GM21447 (cell line): ENCODE data around the gene SHISAL1.
"Not testable (repeated sequence)": the region's sequence is repeated elsewhere in the genome, so short reads cannot be mapped to it uniquely, and the experiment has no call there.

Source experiments
- ATAC-seq: cut with Tn5 transposase; IDR thresholded peaks from one replicate; pipeline ENCODE4 v1.9.1; 2021; ENCODE audit not compliant: unreplicated experiment

The SHISAL1 gene

DNA sequence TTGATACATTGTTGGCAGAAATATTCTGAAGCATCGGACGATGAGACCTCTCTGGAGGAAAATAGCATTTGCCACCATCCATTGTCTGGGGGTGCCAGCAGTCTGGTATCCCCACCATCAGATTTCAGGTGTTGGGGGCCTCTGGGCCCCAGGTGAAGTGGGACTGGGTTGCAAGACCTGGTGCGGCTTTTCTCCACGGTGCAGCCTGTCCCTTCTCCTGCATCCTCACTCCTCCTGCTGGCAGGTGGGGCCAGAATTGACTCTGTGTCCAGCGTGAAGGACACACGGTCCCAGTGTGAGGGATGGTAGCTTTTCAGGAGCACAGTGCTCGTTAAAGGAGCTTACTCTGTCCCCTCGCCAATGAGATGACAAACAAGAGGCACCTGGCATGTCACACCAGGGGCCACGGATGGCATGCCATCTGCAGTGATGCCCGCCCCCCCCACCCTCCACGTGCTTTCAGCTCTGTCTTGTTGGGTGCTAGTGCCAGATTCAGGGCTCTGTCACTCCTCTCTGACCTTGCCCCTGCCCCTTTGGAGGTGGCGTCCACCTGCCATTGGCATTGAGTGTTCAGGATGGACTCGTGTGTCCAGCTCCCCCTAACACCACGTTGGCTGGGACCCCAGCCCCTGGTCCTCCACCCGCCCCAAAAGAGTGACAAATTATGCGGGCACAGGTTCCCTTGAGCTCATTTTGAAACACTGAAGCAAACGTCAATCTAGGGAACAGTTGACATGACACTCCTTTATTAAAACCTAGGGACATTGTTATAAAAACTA lies 69.6 kb downstream of the SHISAL1 start:
- ATAC-seq: no peak

DNA sequence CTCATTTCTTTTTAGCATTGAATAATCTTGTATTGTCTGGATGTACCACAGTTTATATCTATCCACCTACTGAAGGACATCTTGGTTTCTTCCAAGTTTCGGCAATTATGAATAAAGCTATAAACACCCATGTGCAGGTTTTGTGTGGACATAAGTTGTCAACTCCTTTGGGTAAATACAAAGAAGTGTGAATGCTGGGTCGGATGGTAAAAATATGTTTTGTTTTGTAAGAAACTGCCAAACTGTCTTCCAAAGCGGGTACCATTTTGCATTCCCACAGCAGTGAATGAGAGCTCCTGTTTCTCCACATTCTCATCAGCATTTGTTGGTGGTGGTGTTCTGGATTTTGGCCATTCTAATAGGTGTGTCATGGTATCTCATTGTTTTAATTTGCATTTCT lies 71.6 kb downstream of the SHISAL1 start:
- not testable (repeated sequence) for ATAC-seq

DNA sequence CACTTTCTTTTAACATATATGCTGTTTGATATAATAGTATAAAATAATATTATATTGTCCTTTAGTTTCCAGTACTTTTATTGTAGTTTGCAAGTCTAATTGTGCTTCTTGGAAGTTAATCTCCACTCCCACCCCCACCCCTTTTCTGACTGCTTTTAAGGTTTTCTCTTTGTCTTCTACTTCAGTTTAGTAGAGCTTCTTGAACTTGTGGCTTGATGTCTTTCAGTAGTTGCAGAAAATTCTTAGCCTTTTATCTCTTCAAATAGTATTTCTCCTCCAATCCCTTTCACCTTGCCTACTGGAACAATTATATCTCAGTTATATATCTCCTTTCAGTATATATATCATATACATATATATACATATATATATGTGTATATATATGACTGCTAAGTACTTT lies 75.5 kb downstream of the SHISAL1 start:
- ATAC-seq: no peak

DNA sequence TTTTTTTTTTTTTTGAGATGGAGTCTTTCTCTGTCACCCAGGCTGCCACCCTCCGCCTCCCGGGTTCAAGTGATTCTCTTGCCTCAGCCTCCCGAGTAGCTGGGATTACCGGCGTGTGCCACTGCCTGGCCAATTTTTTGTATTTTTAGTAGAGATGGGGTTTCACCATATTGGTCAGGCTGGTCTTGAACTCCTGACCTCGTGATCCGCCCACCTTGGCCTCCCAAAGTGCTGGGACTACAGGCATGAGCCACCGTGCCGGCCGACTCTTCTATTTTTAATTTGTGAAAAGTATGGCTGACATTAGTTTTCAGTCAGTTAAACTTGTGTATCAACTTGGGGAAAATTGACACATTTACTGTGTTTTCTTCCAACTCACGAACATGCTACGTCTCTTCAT lies 78.4 kb downstream of the SHISAL1 start:
- not testable (repeated sequence) for ATAC-seq

DNA sequence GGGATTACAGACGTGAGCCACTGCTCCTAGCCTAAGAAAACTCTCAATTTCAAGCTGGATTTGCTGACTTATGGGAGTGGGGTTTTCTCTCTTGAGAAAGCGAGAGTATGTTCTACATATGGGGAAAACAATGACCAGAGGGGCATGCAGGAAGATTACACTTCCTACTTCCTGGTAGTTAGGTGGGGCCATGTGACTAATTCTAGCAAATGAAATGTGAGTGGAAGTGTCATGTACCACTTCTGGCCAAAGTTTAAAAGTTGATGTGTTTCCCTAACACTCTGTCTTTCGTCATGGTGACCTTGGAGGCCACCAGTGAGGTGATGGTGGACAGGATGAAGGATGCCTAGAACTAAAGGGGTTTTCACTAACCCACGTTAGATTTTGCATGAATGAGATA lies 81.5 kb downstream of the SHISAL1 start:
- ATAC-seq: no peak

DNA sequence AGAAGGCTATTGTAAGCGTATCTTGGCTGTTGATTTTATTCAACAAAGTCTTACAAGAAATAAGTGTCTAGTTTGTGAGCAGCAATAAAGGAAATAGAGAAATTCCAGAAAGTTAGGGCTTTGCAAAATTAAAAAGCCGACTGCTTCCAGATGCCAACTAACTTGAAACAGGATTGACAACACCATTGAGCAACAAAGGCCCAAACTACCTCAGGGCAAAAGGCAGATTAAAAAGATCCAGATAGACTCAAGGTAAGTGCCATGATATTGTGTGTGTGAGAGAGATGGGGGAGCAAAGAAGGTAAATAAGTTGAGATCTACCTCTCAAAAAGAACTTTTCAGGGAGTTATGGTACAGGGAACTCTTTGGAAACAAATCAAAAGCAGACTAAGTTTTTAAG lies 82.9 kb downstream of the SHISAL1 start:
- ATAC-seq: no peak

DNA sequence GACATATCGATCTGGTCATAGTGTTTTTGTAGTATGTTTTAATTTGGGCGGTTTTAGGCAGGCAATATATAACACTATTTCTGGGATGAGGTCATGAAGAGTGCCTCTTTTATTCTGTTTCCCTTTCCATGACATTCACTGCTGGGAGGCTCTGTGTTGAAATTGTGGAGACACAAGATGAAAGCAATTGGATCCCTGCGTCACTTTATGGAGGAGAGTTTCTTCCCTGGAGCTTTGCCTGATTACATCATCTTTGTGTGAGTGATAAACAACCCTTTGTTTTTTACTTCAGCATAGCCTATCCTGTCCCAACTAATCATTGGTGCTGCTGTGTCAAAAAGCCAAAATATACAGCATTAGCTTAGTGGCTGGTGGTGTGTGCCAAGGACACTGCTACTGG lies 83.4 kb downstream of the SHISAL1 start:
- no peak for ATAC-seq

DNA sequence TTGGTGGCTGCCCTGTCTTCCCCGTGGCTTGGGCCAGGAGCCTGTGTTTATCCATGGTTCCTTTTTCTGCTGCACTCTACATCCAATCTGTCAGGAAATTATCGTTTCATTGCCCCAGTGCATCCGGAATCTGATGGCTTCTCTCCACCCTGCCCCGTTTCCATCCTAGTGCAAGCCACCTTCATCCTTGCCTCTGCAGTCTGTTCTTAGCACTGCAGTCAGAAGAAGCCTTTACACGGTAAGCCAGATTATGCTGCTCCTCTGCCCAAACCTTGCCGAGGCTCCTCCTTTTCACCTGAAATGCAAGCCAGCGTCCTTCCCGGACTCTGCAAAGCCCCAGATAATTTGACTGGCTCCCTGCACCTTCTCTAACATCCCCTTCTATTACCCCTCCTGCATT lies 86.9 kb downstream of the SHISAL1 start:
- ATAC-seq: no peak

DNA sequence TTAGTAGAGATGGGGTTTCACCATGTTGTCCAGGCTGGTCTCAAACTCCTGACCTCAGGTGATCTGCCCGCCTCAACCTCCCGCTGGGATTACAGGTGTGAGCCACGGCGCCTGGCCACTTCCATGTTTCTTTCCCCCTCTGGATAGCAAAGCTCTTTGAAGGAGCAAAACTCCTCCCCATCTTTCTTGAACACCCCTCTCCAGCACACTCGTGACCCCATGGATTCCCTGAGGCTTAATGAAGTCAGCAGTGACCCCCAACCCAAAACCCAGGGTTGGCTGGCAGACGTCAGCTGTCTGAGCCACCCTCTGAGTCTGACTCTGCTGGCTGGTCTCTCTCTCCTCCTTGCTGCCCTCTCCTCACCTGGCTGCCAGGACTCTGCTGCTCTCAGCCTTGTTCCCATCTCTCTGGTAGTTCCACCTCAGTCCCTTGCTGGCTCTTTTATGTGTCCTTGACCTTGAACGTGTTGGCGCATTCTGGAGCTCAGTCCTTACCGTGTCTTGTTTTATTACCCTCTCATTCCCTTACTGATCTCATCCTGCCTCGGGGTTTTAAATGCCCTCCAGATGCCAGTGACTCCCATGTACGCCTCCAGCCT lies 87.6 kb downstream of the SHISAL1 start:
- no peak for ATAC-seq

DNA sequence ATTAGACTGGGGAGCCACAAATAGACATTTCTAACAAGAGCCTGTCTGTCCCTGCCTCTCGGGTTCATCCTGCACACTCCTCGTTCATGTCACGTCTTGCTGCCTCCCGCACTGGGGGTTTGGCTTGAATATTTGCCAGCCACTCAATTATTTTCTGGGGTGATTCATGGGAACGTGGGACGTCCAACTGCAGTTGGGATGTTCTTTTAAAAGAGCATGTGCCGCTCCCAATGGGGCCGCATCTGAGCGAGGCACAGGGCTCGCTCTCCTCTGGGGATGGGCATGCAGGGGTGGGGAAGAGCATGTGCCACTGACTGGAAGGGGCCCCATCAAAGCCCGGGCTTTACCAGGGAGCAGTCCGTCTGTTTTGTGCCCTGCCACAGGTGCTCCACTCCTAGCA lies 88.6 kb downstream of the SHISAL1 start:
- no peak for ATAC-seq

DNA sequence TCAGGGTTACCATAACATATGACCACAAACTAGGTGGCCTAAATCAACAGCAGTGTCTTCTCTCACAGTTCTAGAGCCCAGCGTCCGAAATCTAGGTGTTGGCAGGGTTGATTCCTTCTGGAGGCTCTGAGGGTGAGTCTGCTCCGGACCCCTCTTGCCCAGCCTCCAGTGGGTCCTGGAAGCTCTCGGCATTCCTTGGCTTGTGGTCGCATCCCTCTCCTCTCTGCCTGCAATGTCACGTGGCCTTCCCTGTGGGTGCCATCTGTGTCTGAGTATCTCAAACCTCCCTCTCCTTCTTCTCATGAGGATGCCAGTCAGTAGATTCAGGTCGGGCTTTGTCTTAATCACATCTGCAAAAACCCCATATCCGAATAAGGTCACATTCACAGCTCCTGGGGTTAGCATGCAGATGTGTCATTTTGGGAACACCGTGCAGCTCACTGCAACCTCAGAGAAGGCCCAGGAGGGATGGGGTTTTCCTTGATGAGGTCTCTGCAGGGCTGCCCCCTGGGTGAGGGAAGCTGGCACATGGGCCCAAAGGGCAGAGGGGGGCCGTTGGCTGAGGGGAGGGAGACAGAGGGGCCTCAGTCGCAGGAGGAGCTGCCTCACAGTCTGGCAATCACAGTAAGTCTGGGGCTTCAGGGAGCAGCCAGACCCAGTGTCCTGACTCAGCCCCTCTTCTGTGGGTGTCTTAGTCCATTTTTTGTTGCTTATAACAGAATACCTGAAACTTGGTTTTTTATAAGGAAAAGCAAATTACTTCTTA lies 90.9 kb downstream of the SHISAL1 start:
- ATAC-seq: no peak

DNA sequence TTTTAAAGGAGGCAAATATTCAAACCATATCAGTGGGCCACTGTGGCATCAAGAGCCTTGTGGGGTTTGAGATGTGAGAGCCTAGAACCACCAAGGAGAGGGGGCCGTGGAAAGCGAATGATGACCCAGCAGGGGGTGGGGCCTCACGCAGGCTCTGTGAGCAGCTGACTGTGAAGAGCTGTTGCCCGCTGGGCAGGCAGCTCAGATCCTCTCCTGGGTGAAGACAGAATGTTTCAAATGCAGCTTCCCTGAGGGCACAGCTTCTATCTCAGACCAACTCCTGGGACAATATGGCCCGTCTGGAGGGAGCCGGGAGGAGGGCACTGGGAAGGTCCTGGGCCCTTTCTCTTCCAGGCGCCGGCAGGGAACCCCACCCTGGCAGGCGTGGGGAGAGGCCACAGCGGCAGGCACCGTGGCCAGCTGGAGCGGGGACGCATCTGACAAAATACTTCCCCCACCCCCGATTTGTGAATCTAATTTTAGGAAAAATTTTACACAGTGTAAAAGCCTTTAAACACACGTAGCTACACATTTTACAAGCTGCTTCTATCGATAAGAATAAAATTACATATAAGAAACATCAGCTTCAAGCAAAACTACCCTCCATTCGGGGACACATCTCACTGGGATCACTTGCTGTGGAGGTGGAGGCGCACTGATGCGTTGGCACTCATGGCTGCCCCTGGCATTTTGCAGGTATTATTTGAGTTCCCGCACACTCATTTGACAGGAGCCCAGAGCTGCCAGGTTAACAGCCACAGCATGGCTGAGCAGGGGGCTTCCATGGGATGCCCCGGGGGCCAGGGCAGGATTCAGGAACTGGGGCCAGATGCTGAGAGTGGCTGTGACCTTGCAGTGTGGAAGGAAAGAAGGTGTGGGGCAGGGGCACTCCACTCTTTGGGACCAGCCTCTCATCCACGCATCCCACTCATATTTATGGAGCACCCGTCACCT lies 91.7 kb downstream of the SHISAL1 start:
- no peak for ATAC-seq

DNA sequence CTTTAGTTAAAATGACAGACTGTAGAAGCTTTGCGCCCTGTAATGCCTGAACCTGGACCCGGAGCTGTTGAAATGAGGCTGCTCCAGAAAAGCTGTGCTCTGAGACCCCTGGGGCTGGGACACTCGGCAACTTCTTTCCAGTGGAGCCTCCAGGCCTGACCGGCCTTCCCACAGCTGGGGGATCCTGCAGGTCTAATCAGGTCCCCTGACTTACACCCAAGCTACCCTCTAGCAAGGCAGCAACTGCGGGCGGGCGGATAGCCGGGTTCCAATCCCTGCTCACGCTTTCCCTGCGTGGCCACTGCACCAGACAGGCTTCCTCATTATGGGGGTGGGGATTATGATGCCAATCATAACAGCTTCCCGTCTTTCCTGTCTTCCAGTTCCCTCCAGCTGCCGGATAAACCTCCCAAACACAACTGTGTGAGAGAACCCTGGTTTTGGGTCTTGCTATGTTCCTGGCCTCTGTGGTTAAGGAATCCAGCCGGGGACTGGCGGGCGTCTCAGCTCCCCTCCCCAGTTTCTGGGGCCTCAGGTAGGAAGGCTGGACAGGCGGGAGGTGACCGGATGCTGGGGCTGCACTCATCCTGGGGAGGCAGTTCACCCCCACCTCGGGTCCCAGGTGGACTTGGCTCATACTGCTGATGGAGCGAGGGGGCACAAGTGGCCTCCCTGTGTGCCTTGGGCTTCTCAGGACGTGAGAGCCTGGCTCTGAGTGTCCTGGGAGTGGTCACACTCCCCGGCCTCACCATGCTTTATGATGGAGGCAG lies 93.5 kb downstream of the SHISAL1 start:
- ATAC-seq: no peak

DNA sequence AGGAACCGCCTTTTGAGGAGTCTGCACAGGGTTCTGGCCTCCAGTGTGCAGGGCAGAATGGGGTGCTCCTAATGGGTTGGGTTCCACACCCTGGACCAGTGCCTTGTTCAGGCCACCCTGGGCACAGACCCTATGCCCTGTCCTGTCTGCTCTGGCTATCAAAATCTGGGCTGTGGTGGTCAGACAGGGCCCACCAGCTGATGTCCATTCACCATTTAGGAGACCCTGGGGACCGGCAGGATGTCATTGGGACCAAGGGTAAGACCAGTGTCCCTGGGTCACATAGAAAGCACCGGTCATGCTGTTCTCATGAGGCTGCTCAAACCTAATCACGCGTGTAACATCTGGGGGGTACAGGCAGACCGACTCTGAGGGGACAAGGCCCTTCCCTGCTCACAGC lies 94.7 kb downstream of the SHISAL1 start:
- no peak for ATAC-seq

DNA sequence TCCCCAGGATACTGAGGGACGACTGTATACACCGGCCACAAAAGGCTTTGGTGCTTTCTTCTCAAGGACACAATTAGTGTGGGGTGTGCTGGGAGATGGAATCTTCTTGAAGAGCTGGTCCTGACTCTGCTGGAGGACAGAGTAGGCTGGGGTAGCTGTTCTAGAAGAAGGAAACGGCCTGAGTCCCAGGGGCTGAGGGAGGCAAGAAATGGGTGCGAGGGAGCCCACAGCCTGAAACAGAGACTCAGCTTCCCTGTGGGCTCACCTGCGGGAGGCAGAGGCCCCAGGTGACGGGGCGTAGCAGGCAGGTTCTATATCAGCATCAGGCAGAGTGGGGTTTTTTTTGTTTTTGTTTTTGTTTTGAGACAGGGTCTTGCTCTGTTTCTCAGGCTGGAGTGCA lies 95.4 kb downstream of the SHISAL1 start:
- no peak for ATAC-seq

DNA sequence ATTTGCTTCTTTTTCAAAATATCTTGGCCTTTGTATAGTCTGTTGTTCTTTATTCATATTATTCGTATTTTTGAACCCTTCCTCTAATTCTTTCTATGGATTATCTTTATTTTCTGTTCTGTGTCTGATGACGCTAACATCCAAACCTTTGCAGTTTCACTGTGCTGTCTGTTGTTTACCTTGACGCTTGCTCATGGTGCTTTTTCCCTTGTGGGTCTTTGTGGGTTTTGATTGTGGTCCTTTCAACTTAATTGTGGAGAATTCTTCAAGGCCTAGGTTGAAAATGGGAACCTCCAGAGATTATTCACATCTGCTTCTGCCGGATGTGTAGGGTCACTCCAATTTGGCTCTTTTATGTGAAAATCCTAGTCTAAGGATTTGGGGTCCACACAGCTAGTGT lies 97.5 kb downstream of the SHISAL1 start:
- no peak for ATAC-seq

DNA sequence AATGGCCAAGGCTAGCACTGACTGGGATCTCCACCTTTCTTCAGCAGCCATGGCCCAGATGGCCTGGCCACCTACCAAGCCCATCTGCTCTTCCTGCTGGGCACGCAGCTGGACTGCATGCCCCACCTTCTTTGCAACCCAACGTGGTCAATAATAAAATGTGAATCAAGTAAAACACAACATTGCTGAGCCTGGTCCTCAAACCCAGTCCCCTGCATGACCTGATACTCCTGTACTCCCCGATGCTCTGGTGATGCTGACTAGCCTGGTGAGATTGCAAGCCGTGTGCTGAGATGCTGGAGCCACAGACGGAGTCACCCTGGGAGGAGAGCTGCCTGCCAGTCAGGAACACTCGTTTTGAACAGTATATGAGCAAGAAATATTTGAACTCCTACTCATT lies 98.0 kb downstream of the SHISAL1 start:
- ATAC-seq: no peak

DNA sequence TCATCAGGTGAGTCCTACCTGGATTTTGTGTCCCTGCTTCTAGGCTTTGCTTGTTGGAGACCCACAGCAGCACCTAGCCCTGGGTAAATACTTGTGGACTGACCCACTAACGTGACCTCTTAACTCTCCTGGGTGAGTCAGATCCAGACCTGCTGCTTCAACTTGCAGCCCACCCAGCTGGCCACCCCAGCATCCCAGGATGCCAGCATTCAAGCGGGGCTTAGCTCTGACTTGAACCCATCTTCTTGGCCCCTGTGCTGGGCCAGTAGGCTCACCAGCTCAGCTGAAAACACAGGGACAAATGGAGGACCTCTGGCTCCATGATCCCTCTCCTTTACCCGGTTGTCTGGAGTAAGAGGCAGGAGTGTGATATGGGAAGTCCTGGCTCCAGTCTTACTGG lies 98.6 kb downstream of the SHISAL1 start:
- ATAC-seq: no peak

DNA sequence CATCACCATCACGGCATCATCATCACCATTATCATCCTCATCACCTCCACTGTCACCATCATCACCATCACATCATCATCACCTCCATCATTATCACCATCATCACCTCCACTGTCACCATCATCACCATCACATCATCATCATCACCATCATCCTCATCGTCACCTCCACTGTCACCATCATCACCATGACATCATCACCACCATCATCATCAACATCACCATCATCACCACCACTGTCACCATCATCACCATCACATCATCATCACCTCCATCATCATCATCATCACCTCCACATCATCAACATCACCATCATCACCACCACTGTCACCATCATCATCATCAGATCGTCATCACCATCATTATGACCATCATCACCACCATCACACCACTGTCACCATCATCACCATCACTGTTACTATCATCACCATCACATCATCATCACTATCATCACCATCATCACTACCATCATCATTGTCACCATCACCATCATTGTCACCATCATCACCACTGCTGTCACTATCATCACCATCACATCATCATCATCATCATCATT lies 99.2 kb downstream of the SHISAL1 start:
- ATAC-seq: no peak

DNA sequence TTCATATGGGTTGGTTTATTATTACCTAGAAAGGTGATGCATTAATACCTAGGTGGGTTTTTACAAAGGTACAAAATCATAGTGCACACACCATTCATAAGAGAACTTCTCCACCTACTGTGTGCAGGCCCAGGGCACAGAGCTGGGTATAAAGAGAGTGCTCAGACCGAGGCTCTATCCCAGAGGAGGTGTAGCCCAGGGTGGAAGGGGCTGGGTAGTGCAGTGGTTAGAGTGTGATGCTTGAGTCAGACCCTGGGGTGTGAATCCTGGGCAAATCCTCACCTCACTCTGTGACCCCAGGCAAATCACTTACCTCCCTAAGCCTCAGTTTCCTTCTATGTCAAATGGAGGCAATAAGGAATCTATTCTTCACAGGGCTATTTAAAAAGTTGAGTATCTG lies 99.8 kb downstream of the SHISAL1 start:
- ATAC-seq: no peak
